Endodermal cell (in vitro differentiated cells): ENCODE measurements around the gene KCNJ9. TPM values are rescaled to one million over a fixed set of nuclear protein-coding genes. Genes with fewer than 3 reads are reported as not detected.

Experiments
- DNase-seq: peaks from one replicate; pipeline ENCODE4 v3.0.0-alpha.2; 2017
- H3K27ac ChIP-seq: 2 replicates; pipeline ENCODE4 v1.5.1; 2013; ENCODE audit warnings: mild to moderate bottlenecking, low read depth, low read length, moderate library complexity
- H3K27me3 ChIP-seq: 2 replicates; pipeline ENCODE4 v1.6.1; 2013; ENCODE audit warnings: mild to moderate bottlenecking, low read length, moderate library complexity; ENCODE audit not compliant: insufficient read depth, control insufficient read depth, poor library complexity, severe bottlenecking
- H3K36me3 ChIP-seq: 2 replicates; pipeline ENCODE4 v1.7.0; 2013; ENCODE audit warnings: mild to moderate bottlenecking, low read length, moderate library complexity; ENCODE audit not compliant: control insufficient read depth, insufficient read depth
- H3K4me1 ChIP-seq: one replicate; pipeline ENCODE4 v1.7.0; 2013; ENCODE audit warnings: low read length; ENCODE audit not compliant: control insufficient read depth, insufficient read depth
- H3K4me3 ChIP-seq: 2 replicates; pipeline ENCODE4 v1.5.1; 2013; ENCODE audit warnings: mild to moderate bottlenecking, low read length, moderate library complexity
- H3K9ac ChIP-seq: 2 replicates; pipeline ENCODE4 v1.6.1; 2013; ENCODE audit warnings: mild to moderate bottlenecking, low read length, moderate library complexity; ENCODE audit not compliant: poor library complexity, severe bottlenecking; ENCODE audit errors: extremely low read depth
- H3K9me3 ChIP-seq: 2 replicates; pipeline ENCODE4 v1.6.1; 2013; ENCODE audit warnings: mild to moderate bottlenecking, low read length, moderate library complexity; ENCODE audit not compliant: control insufficient read depth
- H3K27ac Mint-ChIP-seq: 2 replicates; pipeline ENCODE4 v1.8.0; 2020; ENCODE audit warnings: mixed read lengths
- H3K27me3 Mint-ChIP-seq: 2 replicates; pipeline ENCODE4 v1.8.0; 2021; ENCODE audit warnings: mild to moderate bottlenecking, mixed read lengths; ENCODE audit not compliant: insufficient read depth
- H3K36me3 Mint-ChIP-seq: 2 replicates; pipeline ENCODE4 v1.8.0; 2020; ENCODE audit warnings: low read depth, mixed read lengths
- H3K4me1 Mint-ChIP-seq: 2 replicates; pipeline ENCODE4 v1.8.0; 2020; ENCODE audit warnings: mixed read lengths
- H3K4me3 Mint-ChIP-seq: 2 replicates; pipeline ENCODE4 v1.8.0; 2020; ENCODE audit warnings: mild to moderate bottlenecking, moderate library complexity, mixed read lengths
- H3K9me3 Mint-ChIP-seq: 2 replicates; pipeline ENCODE4 v1.8.0; 2020; ENCODE audit warnings: mild to moderate bottlenecking, mixed read lengths
- CTCF ChIP-seq: fragments of 200-600 bp; sonication (generic); conservative IDR thresholded peaks from 2 replicates; pipeline ENCODE4 v1.5.0; 2021; ENCODE audit warnings: antibody characterized with exemption, mild to moderate bottlenecking
- WGBS, 2 experiments: methylation state at CpG; one replicate each; pipeline versions ENCODE4 v1.1.5 to v1.1.7; 2013; ENCODE audit warnings: missing lambda C conversion rate in 2 of 2, mixed read lengths in 1 of 2; ENCODE audit not compliant: insufficient coverage in 1 of 2, insufficient read length in 1 of 2; 5-methylcytosine and 5-hydroxymethylcytosine counted together
- total RNA-seq, 2 donors: library from RNA; stranded (reverse); fragmentation: NEBNext Ultra II Directional in 1 of 2; extraction: Animal tissue kit (Norgen Biotek cat#: 25700) in 1 of 2; gene quantifications; 2 replicates in 1 of 2; 3 replicates in 1 of 2; pipeline ENCODE4 v1.2.1, GENCODE V29; 2021

Gene KCNJ9
- total RNA-seq, 2 donors from 2014 or later, result not detected

GRCh38 chr1:160115545-160116282, 34.4 kb downstream of the KCNJ9 start, which contains the start of gene ATP1A2:
Gene ATP1A2, plus strand, starts transcription at chr1:160115759. Its CDS starts 103 bp downstream, at chr1:160115862.
- Mint-ChIP-seq H3K4me1 (peaks cover 56% of the 10 kb centered on the region), H3K27me3 (peaks cover 5% of the 10 kb centered on the region), H3K36me3 (no peaks in the 10 kb centered on the region), H3K9me3 (no peaks in the 10 kb centered on the region), H3K4me3 (peak within 1 kb of the TSS; percentile 22), H3K27ac (no peak within 1 kb of the TSS)
- H3K27me3 ChIP-seq, result no peaks in the 10 kb centered on the region
- H3K9me3 ChIP-seq, result no peaks in the 10 kb centered on the region
- H3K4me1 ChIP-seq, result peaks cover 33% of the 10 kb centered on the region
- H3K27ac ChIP-seq, result peak within 1 kb of the TSS; percentile 53
- DNase-seq, result peak; percentile 86
- no peaks in the 10 kb centered on the region for H3K36me3 ChIP-seq
- H3K9ac ChIP-seq, result no peak within 1 kb of the TSS
- TF ChIP-seq CTCF, result no peak
- 33 to 36% methylated on average over 10 to 16 of the region's 16 CpGs for WGBS, 2 experiments
- H3K4me3 ChIP-seq, result peak within 1 kb of the TSS; percentile 23

GRCh38 chr1:160116283-160117147, 35.2 kb downstream of the KCNJ9 start:
- H3K27me3 ChIP-seq, result no peaks in the 10 kb centered on the region
- no peak overlapping the region for H3K9ac ChIP-seq
- no peak for DNase-seq
- no peaks in the 10 kb centered on the region for H3K9me3 ChIP-seq
- Mint-ChIP-seq H3K9me3 (no peaks in the 10 kb centered on the region), H3K27me3 (peaks cover 5% of the 10 kb centered on the region), H3K4me1 (peaks cover 56% of the 10 kb centered on the region), H3K36me3 (no peaks in the 10 kb centered on the region), H3K4me3 (no peak overlapping the region), H3K27ac (no peak overlapping the region)
- peaks cover 33% of the 10 kb centered on the region for H3K4me1 ChIP-seq
- no peak overlapping the region for H3K4me3 ChIP-seq
- 64 to 82% methylated on average over 3 to 12 of the region's 12 CpGs for WGBS, 2 experiments
- no peak overlapping the region for H3K27ac ChIP-seq
- no peak for TF ChIP-seq CTCF
- H3K36me3 ChIP-seq, result no peaks in the 10 kb centered on the region

- H3K27me3 Mint-ChIP-seq, result peaks cover 5% of the 10 kb centered on the region
- peaks cover 33% of the 10 kb centered on the region for H3K4me1 ChIP-seq
- no peak overlapping the region for H3K4me3 Mint-ChIP-seq
- H3K4me1 Mint-ChIP-seq, result peaks cover 52% of the 10 kb centered on the region
- no peaks in the 10 kb centered on the region for H3K36me3 Mint-ChIP-seq
- no peak for TF ChIP-seq CTCF
- H3K36me3 ChIP-seq, result no peaks in the 10 kb centered on the region
- H3K27ac Mint-ChIP-seq, result no peak overlapping the region
- H3K27ac ChIP-seq, result no peak overlapping the region
- H3K9me3 ChIP-seq, result no peaks in the 10 kb centered on the region
- WGBS, 2 experiments, result 60 to 69% methylated on average over 1 of the region's 1 CpG
- no peak for DNase-seq
- no peaks in the 10 kb centered on the region for H3K27me3 ChIP-seq
- no peaks in the 10 kb centered on the region for H3K9me3 Mint-ChIP-seq
- no peak overlapping the region for H3K4me3 ChIP-seq
- H3K9ac ChIP-seq, result no peak overlapping the region
Observed at GRCh38 chr1:160117300-160117699, 36.0 kb downstream of the KCNJ9 start.
